HG03469 (cell line): ENCODE data around the gene ABCF2.

Source experiments
- ATAC-seq: cut with Tn5 transposase; IDR thresholded peaks from one replicate; pipeline ENCODE4 v1.9.1; 2021; ENCODE audit warnings: mild to moderate bottlenecking, moderate library complexity, moderate number of reproducible peaks; ENCODE audit not compliant: unreplicated experiment

ABCF2 gene

DNA sequence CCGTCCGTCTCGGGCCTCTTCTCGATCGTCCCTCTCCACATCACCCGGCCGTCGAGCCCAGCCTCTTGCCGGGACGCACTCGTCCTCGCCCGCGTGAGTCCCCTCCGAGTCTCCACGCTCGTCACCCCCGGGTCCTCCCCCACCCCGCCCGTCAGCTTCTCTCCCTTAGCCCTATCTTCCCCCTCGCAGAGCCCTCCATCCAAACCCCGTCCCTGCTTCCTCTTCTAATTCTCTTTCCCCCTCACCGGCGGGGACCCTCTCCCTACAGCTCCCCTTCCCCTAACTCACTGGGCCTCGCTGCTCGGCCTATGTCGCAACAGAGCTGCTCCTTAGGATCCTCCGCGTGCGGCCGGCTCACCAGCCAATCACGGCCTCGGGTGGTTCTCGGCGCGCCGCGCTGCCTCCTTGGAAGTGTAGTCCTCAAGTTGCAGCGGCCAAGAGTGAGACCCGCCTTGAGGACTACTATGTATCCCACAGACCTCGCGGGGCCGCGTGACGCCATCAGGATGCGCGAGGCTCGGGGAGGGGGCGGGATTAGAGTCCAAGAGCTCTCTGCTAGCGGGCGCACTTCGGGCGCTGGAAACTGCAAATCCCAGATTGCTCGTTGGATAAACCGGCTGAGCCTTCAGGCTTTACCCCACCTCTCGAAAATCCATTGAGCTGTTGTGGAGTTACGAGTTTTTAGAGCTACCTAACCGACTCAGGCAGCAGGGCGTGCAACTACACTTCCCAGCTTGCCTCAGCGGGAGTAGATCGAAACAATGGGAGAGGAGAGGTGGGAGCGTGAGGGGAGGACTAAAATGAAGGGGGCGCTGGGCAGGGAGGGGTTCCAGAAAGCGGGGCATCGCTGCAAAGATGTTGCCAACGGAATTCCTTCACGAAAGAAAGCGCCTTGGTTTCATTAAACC is at the start of gene ABCF2:
TSS of gene ABCF2 (minus strand) at position 331 of the 908 bp plus-strand sequence. CDS start 747 bp downstream, outside the sequence.
- peak; percentile 95 for ATAC-seq

DNA sequence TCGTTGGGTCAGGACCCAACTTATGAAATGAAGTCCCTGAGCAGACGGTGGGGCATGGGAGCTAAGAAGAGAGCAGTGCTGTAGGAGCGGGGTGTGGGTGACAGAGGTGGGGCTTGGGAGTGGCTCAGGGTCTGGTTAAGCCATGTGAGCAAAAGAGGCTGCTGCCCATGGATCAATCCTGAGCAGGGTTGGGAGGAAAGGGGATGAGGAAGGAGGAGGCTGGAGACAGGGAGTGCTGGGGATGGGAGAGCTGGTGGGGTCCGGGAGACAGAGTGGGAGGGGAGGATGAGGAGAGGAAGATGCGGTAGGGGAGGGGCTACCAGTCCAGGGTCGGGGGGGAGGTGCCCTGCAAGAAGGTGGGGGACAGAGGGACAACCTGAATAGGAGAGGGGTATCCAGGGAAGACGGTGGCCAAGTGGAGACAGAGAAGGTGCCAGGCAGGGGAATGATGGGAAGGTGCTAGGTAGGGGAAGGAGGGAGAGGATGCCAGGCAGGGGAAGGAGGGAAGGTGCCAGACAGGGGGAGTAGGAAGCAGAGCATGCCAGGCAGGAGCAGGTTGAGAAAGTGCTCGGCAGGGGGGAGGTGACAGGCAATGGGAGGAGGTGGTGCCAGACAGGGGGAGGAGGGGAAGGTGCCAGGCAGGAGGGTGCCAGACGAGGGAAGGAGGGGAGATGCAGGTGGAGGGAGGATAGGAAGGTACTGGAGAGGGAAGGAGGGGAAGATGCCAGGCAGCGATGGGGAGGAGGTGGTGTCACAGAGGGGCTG is 49.0 kb upstream of the ABCF2 start:
- ATAC-seq = no peak

DNA sequence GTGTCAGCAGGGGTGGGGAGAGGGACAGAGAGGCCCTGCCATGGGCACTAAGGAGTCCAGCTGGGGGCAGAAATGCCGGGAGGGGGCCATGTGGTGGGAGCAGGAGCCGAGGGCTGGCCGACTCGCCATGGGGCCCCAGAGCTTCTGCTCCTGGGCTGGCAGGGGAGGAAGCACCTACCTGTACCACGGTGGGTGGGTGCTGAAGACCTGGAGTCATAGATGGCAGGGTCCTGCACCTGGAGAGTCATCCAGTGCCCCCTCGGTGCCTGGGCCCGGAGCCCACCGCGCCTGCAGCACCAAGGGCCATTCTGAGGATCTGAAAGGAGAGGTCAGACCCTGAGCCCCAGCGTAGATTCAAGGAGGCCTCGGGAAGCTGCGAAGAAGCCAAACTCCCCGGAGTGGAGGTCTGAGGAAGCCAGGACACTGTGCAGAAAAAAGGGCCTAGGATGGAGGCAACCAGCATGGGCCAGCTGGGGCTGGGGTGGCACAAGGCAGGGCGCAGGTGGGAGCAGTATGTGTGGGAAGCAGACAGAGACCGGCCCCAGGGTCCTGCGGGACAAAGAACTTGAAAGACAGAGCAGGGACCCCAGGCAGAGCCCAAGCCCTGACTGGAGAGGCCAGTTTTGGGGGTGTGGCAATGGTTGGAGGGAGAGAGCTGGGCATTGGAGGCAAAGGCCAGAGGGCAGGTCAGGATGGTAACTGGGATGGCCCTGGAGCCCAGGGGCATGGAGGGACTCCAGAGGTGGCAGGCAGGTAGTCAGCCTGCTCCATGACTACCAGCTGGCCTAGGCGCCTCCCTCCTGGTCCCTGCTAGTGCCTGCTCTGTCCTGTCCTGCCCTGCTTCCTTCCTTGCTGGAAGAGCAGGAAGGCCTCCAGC is 48.2 kb upstream of the ABCF2 start:
- ATAC-seq = no peak

DNA sequence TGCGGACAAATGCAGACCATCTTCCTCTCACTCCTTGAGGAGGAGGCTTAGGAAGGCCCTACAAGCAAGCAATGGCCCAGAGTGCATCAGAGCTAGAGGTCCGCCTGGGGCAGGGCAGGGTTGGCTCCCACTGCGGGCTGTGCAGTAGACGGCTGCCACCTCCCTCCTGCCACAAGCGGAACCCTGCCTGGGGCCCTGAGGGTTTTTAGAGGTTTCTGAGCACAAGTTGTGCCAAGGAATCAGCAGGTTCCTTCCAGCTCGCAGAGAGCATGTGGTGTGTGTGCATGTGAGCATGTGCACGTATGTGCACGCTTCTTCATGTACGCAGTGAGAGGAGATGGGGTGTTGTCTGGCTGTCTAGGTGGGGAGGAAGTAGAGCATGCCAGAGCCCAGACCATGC is 47.4 kb upstream of the ABCF2 start:
- ATAC-seq = no peak

DNA sequence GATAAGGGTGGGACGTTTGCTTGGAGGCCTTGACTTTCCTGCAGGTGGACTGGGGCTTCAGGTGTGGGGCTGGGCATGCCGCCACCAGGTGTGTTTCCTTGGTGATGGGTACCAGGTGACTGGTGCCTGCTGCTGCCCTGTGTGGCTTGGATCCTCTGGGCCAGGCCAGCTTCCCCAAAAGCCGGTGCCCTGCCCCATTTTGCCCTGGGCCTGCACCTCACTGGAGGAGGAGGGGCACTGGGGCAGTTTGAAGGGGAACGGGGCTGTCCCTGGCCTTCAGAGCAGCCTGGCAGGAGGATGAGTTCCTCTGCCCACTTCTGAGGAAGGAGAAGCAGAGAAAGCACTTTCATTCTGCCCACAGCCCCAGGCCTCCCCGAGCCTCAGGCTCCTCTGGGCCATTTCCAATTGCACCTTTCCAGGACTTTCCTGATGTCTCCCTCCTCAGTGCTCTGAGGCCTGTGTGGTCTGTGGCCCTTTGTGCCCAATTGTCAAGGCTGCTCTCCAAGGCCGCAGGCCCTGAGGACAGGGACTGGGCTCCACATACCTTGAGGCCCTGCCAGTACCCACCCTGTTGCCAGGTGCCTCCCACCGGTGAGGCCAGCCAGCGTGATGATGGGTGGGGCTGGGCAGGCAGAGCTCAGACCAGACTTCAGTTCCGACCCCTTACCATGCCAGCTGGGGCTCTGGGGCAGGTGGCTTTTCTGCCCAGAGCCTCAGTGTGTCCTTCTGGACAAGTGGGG is 46.8 kb upstream of the ABCF2 start:
- ATAC-seq = no peak

DNA sequence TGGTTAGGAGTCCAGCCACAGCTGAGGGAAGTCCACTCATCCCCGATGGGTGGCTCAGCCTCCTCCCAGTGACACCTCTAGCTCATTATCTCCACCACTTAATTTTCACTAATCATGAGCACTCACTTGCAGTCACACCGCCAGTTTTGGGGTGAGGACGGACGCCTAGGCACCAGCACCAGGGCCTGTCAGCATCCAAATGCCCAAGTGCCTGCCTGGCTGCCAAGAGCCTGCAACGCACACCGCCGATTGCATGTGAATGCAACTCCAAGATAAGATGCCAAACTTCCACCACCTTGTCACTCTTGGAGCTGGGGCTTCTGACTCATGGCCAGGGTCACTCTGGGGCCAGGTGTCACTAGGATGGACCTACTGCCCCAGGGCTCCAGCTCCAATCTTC is 45.9 kb upstream of the ABCF2 start:
- no peak for ATAC-seq

DNA sequence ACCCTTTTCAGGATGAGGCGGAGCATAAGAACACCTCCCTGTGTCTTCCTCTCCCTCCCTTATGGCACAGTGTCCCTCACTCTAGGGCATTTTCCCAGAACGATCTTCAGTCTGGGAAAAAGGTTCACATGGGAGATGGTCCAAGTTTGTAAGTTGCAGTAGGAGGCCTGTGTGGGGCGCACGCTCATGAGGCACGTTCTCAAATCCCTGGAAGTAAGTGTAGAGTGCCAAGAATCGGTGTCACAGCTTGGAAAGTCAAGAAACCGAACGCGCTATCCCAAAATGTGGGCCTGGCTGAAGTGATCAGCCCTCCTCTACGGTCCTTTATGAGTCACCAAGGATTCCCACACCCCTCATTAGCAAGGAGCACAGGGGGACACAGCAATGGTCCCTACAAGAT is 45.4 kb upstream of the ABCF2 start:
- ATAC-seq = no peak

DNA sequence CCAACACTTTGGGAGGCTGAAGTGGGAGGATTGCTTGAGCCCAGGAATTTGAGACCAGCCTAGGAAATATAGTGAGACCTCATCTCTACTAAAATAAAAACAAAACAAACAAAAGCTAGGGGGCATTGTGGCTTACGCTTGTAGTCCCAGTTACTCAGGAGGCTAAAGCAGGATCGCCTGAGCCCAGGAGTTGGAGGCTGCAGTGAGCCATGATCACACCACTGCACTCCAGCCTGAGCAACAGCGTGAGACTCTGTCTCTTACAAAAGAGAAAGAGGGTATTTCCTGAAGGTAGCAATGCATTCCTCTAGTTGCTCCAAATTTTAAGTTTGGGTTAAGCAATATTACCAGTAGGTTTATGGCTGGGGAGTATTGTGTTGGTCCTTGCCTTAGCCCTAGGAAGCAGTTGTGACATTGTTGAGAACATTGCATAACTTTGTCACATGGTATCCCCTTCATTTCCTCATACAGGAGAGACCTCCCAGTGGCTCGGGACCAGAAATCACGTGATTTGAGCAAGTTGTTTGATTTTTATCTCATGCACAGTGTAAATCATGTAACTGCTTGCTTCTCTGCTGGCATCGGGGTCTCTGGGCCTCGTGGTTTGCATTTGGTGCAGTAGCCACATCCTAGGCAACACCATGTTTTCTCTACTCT is 44.8 kb upstream of the ABCF2 start:
- ATAC-seq = no peak

DNA sequence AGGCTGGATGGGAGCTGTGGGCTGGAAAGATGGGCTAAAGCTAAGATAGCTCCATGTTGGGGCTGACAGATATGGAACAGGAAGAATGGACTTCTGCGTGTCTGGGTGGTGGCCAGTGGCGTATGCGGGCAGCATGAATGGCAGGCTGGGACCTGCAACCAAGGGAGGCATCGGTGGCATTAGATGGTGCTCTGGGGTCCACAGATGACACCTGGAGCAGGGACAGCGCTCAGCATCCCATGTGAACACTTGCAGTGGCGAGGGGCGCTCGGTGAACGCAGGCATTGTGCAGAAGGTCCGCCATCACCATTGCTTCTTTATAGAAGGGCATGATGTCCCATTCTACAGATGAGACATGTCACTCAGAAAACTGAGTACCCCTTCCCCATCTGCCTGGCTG is 42.5 kb upstream of the ABCF2 start:
- no peak for ATAC-seq

DNA sequence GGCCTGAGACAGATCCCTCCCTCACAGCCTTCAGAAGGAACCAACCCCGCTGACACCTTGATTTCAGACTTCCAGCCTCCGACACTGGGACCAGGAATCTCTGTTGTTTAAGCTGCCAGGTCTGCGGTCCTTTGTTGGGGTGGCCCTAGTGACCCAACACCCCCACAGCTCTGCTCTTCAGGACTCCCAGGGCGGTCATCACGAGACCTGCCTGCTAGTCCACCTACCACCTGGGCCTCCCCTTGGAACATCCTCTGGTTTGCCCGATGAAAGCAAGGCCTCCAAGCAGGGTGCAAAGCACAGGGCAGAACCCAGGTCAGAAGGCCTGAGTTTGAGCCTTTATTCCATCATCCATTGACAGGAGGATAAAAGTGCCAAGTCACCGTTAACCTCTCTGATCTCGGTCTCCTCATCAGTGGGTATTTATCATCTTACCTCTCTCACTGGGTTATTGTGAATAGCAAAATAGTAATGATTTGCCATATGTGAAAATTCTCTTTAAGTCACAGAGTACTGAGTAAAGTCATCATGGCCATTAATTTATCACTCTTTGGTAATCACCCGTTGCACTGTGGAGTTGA is 38.4 kb upstream of the ABCF2 start:
- ATAC-seq = no peak

DNA sequence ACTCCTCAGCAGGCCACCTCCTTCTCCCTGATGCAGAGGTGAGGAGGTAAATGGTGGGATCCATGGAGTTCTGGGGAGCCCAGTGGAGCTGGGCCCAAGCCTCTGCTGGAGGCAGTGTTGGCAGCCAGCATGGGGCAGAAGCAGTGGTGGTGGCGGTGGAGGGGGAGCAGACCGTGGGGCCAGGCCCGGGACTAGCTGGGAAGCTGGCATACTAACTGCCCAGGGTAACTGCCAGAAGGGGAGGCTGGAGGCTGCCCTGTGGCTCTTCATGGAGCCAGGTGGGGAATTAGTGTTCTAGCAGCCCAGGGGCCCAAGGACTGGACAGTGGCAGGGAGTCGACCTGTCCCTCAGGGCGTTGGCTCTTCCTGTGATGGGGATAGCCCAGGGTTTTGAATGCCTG is 37.6 kb upstream of the ABCF2 start:
- no peak for ATAC-seq

DNA sequence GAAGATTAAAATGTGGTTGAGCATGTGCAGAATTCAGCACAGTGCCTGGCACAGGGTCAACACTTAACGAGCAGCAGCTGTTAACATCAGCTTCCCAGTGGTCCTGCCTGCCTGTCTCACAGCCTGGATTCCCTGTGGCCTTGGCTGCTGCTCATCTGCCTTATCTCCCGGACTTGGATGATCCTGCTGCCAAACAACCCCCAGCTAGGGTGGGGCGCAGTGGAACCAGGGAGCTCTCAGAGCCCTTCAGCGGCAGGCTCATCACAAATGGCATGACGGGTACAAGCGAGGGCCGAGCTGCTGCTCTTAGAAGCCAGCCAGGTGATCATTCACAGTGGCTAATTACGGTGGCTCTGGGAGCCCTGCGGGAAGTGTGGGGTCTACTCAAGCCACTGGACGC is 34.5 kb upstream of the ABCF2 start:
- ATAC-seq = no peak

DNA sequence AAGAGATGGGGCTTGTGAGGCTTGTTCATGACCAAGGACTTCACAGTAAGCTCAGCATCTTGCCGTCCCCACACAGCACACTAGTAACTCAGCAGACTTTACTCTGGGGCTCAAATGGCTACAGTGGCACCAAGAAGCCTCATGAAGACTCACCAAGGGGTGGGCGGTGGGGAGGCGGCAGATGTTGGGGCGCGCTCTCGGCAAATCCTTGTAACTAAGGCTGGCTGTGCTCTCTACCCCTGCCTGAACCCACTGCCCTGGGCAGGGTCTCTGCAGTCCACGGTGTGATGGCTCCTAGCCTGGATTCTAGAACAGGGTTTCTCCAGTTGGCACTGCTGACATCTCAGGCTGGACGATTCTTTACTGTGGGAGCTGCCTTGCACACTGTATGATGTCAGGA is 33.9 kb upstream of the ABCF2 start:
- ATAC-seq = no peak

DNA sequence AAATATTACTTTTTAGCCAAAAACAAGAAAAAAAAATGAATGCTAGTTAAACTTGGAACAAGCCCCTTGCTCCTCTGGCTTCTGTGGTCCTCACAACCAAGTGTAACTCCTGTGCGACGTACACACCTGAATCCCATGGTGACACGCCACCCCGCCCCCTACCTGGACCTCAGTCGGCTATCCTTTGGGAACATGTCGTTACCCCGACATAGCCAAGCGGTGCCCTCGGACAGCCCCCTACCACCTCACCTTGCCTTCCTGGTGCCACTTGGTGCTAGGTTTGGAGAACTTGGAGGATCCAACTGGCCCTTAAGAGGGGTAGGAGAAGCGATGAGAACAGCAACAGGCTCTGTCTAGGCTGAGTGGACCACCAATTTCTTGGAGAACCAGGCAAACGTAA is 33.5 kb upstream of the ABCF2 start:
- no peak for ATAC-seq

DNA sequence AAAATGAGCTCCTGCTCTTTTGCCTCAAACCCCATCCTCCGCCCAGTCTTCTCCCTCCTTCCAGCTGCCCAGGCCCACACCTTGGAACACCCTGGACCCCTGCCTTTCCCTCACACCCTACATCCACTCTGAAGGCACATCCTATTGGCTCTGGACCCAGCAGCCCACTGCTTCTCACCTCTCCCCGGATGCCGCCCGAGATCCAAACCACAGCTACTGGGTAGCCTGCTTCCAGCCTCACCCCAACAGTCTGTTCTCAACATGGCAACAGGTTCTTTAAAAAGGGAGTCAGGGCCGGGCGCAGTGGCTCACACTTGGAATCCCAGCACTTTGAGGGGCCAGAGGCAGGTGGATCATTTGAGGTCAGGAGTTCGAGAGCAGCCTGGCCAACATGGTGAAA is 31.0 kb upstream of the ABCF2 start:
- no peak for ATAC-seq

DNA sequence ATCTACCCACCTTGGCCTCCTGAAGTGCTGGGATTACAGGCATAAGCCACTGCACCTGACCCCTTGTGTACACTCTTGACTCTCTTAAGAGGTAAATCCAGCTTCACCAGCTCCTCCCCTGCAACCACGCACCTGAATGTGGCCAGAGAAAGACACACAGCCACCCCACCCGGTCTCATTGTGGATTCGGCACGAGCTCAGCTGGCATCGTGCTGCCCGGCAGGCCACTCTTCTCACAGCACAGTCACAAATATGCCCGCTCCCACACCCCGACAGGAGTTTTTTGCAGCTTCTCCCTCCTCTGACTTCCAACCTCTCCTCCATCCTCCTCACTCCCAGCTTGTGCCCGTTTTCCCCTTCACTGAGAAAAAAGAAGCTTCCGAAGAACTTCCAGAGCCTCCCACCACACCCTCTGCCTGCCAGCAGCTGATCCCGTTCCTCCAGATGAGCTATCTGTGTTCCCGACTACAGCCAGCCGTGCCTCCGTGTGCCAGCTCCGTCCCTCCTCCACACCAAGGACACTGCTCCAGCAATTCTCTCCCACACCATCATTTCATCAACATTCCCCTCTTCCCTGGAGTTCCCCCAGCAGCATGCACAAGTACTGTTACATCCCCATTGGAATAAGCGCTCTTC is 29.5 kb upstream of the ABCF2 start:
- ATAC-seq = no peak

DNA sequence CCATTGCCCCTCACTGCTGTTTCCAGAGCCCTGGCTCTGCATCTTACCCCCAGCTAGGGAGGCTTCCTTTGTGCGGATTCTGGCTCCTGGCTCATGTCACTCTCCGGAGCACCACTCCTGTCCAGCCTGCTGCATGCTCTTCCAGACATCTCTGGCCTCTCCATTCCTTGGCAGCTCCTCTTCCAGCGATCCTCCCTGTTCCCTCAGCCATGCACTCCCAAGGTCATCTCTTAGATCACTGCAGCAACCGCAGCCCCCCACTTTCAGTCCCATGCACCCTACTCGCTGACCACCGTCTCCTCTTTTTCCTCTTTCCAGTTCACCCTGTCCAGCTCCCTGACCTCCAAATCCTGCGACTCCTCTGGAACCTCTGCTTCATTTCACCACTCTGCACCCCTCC is 28.4 kb upstream of the ABCF2 start:
- no peak for ATAC-seq

DNA sequence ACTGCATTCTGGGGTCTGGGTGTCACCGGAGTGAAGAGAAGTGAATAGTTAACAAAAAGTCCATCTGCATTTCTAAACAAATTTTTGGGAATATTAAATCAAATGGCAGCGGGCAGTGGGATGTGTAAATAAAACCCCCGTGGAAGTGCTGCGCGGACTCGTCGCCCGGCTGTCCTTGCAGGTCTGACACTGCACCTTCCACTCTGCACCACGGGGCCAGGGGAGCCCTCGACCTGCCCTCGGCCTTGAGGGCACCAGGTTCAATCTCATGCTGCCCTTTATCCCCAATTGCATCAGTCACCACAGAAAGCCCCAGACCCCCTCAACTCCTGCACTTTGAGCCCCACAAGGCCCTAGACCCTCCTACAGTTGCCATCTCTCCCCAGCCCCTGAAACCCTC is 27.8 kb upstream of the ABCF2 start:
- ATAC-seq = no peak

DNA sequence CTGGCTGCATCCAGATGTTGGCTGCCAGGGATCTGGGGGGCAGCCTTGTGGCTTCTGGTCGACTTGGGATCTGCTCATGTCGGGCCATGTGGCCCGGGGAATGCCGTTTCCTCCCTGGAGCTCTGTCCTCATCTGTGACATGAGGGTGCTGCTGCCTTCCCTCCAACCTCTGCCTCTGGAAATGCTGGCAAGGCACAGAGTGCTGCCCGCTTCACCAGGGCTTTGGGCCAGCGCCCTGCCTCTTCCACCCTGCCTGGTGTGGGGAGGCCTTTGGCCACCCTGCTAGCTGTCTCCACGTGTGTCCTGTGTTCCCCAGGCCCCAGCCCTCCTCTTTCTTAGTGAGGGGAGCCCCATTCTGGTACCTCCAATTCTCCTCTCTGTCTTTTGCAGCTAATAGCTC is 27.3 kb upstream of the ABCF2 start:
- ATAC-seq = no peak
